GM18505 (cell line): ENCODE results near the gene ACSL4.
"Not testable (repeated sequence)": the region's sequence is repeated elsewhere in the genome, so short reads cannot be mapped to it uniquely, and the experiment has no call there.

Experiments
- ATAC-seq: cut with Tn5 transposase; IDR thresholded peaks from one replicate; pipeline ENCODE4 v1.9.1; 2021; ENCODE audit not compliant: unreplicated experiment
- POLR2A ChIP-seq: IDR thresholded peaks from 4 replicates; pipeline ENCODE4 v1.6.1; 2011; ENCODE audit warnings: borderline replicate concordance; ENCODE audit not compliant: insufficient read depth, insufficient read length; ENCODE audit errors: extremely low read depth

The ACSL4 gene

DNA sequence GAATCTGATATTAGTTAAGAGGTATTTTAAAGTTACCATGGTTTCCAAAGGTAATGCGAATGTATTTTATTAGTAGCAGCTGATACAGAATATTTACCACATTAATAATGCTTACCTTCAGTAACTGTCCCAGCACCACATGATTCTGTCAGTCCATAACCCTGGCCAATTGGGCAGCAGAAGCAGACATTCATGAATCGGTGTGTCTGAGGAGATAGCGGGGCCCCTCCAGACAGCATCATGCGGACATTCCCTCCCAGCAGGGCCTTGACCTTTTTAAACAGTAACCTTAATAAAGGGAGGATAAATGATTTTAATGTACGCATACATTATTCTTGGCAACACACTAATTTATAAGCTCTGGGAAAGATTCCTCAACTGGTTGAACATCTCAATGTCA lies 65.1 kb downstream of the ACSL4 start:
- ATAC-seq = no peak
- TF ChIP-seq POLR2A = no peak

DNA sequence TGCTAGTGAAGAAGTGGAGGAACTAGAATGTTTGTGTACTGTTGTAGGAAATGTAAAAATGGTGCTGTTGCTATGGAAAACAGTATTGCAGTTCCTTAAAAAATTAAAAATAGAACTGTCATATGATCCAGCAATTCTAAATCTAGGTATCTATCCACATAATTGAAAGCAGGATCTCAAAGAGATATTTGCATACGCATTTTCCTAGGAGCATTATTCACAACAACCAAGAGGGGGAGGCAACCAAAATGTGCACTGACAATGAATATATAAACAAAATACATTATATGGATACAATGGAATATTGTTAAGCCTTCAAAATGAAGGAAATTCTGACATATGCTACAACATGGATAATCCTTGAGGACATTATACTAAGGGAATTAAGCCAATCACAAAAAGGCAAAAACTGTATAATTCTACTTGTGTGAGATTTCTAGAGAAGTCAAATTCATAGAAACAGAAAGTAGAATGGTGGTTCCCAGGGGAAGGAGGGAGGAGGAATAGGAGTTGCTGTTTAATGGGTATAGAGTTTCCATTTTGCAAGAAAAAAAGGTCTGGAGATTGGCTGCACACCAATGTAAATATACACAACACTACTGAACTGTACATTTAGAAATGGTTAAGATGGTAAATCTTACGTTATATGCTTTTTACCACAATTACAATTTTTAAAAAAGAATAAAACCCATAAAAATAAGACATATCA lies 72.5 kb downstream of the ACSL4 start:
- TF ChIP-seq POLR2A = no peak
- no peak for ATAC-seq

DNA sequence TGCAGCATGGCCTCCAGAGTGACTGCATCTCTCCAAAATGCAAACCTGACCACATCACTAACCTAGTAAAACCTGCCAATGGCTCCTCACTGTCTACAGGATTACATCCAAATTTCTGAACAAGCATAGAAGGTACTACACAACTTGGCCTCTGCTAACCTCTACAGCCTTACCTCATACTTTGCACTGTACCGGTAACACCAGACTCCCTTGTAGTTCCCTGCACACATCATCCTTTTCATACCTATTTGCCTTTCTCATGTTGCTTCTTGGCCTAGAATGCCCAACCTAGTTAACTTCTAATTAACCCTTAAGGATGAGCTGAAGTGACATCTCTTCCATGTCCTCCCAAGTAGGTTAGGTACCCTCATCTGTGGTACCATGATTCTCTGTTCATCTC lies 74.7 kb downstream of the ACSL4 start:
- no peak for ATAC-seq
- no peak for TF ChIP-seq POLR2A

DNA sequence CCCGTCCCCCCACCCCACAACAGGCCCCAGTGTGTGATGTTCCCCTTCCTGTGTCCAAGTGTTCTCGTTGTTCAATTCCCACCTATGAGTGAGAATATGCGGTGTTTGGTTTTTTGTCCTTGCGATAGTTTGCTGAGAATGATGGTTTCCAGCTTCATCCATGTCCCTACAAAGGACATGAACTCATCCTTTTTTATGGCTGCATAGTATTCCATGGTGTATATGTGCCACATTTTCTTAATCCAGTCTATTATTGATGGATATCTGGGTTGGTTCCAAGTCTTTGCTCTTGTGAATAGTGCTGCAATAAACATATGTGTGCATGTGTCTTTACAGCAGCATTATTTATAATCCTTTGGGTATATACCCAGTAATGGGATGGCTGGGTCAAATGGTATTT lies 75.7 kb downstream of the ACSL4 start:
- ATAC-seq = not testable (repeated sequence)

DNA sequence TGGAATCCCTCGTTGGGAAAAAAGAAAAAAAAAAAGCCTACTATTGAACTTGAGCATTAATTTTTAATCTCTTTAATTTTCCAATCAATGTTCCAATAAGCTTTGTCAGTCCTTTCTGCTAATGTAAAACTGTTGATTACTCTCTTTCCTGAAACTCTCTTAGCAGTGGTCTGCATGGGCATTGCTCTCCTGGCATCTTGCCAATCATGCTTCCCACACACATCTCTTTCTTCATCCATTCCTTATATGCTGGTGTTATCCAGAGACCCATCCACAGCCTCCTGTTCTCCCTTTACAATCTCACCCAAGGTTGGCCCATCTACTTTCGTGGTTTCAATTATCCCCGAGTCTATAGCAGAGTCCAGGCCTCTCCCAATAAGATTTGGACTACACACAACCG lies 76.3 kb downstream of the ACSL4 start:
- no peak for ATAC-seq
- no peak for TF ChIP-seq POLR2A

DNA sequence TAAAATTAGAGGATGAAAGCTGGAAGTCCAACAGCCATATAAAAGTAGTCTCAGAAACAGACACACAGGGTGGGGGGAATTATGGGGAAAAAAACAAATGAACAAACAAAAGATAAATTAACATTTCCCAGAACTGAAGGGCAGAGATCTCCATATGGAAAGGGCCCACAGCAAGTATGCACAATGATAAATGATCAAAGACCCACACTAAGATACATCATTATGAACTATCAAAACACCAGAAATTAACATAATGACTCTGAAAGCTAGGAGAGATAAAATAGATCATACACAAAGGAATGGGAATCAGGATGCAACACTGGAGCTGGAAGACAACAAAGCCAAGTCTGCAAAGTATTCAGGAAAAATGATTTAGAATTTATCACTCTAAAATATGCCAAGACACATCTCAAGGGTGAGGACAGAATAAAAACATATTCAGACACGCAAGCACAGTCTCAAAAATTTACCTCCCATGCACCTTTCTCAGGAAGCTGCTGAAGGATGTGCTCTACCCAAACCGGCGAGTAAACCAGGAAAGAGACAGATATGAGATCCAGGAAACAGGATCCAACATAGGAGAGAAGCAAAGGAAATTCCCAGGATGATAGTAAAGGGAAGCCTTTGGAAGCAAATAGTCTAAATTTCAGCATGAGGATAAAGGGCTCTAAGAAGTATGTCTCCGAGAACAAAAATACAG lies 77.4 kb downstream of the ACSL4 start:
- no peak for TF ChIP-seq POLR2A
- ATAC-seq = no peak

DNA sequence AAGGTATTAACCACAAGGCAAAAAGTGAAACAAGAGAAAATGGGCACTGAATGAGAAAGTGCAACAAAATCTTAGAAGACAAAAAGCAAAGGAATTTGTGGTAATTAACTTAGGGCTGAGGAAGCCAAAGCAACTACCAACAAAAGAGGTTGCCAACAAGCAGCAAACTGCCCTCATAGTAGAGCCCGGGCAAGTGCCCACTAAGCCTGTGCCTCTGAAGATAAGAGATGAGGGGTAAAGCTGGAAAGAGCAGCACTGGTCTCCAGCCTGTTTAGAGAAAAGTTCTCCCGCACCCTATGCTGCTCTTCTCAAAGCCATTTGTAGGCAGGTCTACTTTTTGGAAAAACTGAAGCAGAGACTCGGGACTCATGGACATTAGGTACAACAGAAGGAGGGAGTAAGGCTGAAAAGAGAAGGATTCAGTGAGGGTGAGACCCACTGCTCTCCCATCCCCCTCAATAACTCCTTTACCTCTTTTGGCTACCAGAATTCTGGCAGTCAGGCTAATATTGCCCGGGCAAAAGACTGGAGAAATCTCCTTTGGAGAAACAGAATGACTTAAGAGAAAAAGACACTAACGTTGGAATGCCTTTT lies 78.4 kb downstream of the ACSL4 start:
- ATAC-seq = no peak
- no peak for TF ChIP-seq POLR2A

DNA sequence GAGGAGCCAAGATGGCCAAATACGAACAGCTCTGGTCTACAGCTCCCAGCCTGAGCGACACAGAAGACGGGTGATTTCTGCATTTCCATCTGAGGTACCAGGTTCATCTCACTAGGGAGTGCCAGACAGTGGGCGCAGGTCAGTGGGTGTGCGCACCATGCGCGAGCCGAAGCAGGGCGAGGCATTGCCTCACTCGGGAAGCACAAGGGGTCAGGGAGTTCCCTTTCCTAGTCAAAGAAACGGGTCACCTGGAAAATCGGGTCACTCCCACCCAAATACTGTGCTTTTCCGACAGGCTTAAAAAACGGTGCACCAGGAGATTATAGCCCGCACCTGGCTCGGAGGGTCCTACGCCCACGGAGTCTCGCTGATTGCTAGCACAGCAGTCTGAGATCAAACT lies 88.4 kb downstream of the ACSL4 start:
- ATAC-seq = not testable (repeated sequence)

DNA sequence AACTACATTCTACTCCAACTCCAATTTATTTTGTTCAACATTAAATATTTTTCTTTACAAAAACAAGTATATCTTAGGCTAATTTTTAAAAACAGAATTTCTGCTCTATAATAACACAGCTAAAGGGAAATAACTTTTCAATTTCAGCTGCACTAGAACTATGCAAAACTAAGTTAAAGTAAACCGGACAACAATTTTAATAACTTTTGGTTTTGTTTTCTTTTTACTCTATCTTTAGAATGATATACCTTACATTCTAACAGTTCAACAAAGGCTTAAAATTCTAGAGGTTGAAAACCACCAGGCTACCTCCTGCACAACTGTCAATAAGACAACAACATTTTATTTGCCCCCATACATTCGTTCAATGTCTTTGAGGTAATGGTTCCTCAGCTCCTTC lies 89.4 kb downstream of the ACSL4 start:
- no peak for ATAC-seq

DNA sequence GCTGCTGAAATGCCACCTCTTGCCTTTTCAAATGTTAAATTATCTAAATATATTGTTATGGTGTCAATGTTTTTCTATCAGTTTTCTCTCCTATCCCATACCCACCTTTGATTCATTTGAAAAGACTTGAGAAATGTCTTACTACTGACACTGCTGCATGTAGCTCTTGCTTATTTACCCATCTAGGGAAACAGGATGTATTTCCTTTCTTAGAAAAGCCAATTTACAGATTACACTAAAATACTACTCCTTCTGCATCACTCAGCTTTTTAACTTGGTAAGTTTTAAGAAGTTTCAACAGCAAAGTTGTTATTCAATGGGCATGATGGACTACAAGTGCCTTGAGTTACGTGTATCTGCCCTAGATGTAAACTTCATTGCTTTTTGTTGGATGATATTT lies 94.9 kb downstream of the ACSL4 start:
- no peak for ATAC-seq
- no peak for TF ChIP-seq POLR2A

More for the DNA sequence above, 89.4 kb downstream of the ACSL4 start:
- TF ChIP-seq POLR2A = no peak

DNA sequence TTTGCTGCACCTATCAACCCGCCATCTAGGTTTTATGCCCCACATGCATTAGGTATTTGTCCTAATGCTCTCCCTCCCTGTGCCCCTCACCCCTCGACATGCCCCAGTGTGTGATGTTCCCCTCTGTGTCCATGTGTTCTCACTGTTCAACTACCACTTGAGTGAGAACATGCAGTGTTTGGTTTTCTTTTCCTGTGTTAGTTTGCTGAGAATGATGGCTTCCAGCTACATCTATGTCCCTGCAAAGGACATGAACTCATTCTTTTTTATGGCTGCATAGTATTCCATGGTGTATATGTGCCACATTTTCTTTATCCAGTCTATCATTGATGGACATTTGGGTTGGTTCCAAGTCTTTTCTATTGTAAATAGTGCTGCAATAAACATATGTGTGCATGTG lies 95.6 kb downstream of the ACSL4 start:
- ATAC-seq = not testable (repeated sequence)

DNA sequence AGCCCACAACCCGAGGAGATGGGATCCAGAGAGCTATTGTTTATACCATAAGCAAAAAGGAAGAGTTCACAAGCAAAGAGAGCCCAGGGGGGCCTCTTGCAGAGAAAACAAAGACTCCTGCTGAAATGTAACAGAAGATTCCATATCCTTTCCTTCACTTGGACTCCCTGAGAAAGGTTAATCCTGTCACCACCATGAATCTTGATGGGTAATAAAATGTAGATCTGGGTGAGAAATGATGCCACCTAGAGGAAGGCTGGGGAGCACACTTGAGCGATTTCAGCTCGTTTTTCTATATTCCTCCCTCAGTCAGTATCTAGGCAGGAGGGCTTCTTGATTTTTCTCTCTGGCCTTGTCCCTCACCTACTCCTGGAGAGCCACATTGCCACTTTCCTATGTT lies 97.9 kb downstream of the ACSL4 start:
- ATAC-seq = peak; percentile 74
- no peak for TF ChIP-seq POLR2A

DNA sequence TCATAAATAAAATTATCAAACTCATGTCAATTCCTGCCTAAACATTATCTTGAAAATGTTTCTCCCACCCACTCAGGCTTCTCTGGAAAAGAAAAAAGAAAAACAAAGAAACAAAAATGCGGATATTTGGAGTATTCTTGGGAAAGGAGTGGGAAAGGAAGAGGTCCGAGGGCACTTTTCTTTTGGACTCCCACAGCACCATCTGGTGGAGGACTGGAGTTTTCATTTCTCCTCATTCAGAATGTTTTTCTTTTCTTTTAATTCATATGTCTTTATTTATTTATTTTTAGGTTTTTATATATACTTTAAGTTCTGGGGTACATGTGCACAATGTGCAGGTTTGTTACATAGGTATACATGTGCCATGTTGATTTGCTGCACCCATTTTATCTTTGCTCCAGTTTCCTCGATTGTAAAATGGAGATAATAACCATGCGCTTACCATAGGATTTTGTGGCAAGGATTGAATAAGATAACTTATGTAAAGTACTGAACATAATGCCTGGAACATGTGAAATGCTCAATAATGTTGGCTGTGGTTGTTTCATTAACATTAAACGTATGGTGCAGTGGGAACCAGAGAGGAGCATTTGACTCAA lies 100.1 kb downstream of the ACSL4 start:
- no peak for TF ChIP-seq POLR2A
- ATAC-seq = no peak

DNA sequence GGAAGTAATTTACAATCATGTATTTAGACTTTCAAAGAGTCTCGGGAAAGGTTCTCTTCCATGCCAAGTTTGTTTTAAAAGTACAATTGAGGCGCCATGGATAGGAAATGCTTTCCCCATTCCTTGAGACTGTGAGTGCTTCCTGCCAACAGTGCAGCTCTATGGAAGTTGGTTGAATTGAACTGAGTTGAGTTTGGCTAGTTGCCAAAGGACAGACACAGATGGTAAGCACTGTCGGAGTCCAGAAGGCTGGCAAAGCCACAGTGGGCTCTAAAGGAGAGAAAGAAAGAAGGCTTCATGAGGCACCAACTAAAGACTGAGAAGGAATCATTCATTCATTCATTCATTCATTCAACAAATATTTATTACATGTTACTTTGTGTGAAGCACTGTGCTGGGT lies 103.7 kb downstream of the ACSL4 start:
- ATAC-seq = no peak

DNA sequence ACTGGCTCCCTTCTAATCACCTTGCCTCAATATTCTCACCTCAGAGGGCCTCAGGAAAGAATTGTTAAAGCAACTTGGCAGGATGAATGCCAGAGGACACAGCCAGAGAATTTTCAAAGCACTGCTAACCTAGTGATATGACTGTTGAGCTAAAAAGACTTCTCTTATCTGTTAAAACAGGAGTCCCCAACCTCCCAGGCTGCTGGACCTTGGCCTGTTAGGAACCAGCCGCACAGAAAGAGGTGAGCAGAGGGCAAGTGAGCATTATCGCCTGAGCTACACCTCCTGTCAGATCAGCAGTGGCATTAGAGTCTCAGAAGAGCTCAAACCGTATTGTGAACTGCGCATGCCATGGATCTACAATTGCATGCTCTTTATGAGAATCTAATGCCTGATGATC lies 106.4 kb downstream of the ACSL4 start:
- TF ChIP-seq POLR2A = no peak
- no peak for ATAC-seq

More for the DNA sequence above, 103.7 kb downstream of the ACSL4 start:
- TF ChIP-seq POLR2A = no peak
